ENCODE measurements around the gene DOK6. TPM values are rescaled to one million over a fixed set of nuclear protein-coding genes. Genes with fewer than 3 reads are reported as not detected.
"Not testable (repeated sequence)": the region's sequence is repeated elsewhere in the genome, so short reads cannot be mapped to it uniquely, and the experiment has no call there.

DOK6 gene
- total RNA-seq, 1 experiment from 2014 or later: 0.45 TPM

- no peak overlapping the region for H3K4me3 ChIP-seq (ENCODE audit: insufficient read depth, low read depth, low read length)
- no peaks in the 10 kb centered on the region for H3K36me3 ChIP-seq (replicated peaks; ENCODE audit: control insufficient read depth, insufficient read depth, low read length)
- H3K27me3 ChIP-seq (ENCODE audit: control insufficient read depth, insufficient read depth, low read length): no peaks in the 10 kb centered on the region
- DNase-seq: no peak
Measured at GRCh38 chr18:69844656-69845055, 444.0 kb downstream of the DOK6 start.

GRCh38 chr18:69845593-69846506 lies 445.2 kb downstream of the DOK6 start:
- Histone ChIP-seq H3K4me3 (ENCODE audit: insufficient read depth, low read depth, low read length) (no peak overlapping the region), H3K27me3 (ENCODE audit: control insufficient read depth, insufficient read depth, low read length) (no peaks in the 10 kb centered on the region), H3K36me3 (replicated peaks; ENCODE audit: control insufficient read depth, insufficient read depth, low read length) (no peaks in the 10 kb centered on the region)
- DNase-seq: peak; percentile 24

GRCh38 chr18:69853051-69853450 lies 452.4 kb downstream of the DOK6 start:
- H3K27me3 ChIP-seq (ENCODE audit: control insufficient read depth, insufficient read depth, low read length): no peaks in the 10 kb centered on the region
- no peak for DNase-seq
- H3K36me3 ChIP-seq (replicated peaks; ENCODE audit: control insufficient read depth, insufficient read depth, low read length): no peaks in the 10 kb centered on the region
- no peak overlapping the region for H3K4me3 ChIP-seq (ENCODE audit: insufficient read depth, low read depth, low read length)

- Histone ChIP-seq H3K36me3 (replicated peaks; ENCODE audit: control insufficient read depth, insufficient read depth, low read length) (no peaks in the 10 kb centered on the region), H3K4me3 (ENCODE audit: insufficient read depth, low read depth, low read length) (no peak overlapping the region), H3K27me3 (ENCODE audit: control insufficient read depth, insufficient read depth, low read length) (no peaks in the 10 kb centered on the region)
- peak; percentile 50 for DNase-seq
Measured at GRCh38 chr18:69854455-69854854, 453.8 kb downstream of the DOK6 start.

- no peaks in the 10 kb centered on the region for H3K27me3 ChIP-seq (ENCODE audit: control insufficient read depth, insufficient read depth, low read length)
- no peak for DNase-seq
- no peak overlapping the region for H3K4me3 ChIP-seq (ENCODE audit: insufficient read depth, low read depth, low read length)
- H3K36me3 ChIP-seq (replicated peaks; ENCODE audit: control insufficient read depth, insufficient read depth, low read length): no peaks in the 10 kb centered on the region
Measured at GRCh38 chr18:69858897-69859296, 458.2 kb downstream of the DOK6 start.

GRCh38 chr18:69864802-69865201 lies 464.1 kb downstream of the DOK6 start:
- H3K4me3 ChIP-seq (ENCODE audit: insufficient read depth, low read depth, low read length); DNase-seq; H3K36me3 ChIP-seq (replicated peaks; ENCODE audit: control insufficient read depth, insufficient read depth, low read length); H3K27me3 ChIP-seq (ENCODE audit: control insufficient read depth, insufficient read depth, low read length): not testable (repeated sequence)

- Histone ChIP-seq H3K27me3 (ENCODE audit: control insufficient read depth, insufficient read depth, low read length) (no peaks in the 10 kb centered on the region), H3K4me3 (ENCODE audit: insufficient read depth, low read depth, low read length) (no peak overlapping the region), H3K36me3 (replicated peaks; ENCODE audit: control insufficient read depth, insufficient read depth, low read length) (no peaks in the 10 kb centered on the region)
- DNase-seq: no peak
Measured at GRCh38 chr18:69865776-69866175, 465.1 kb downstream of the DOK6 start.

GRCh38 chr18:69866212-69866611 lies 465.5 kb downstream of the DOK6 start:
- Histone ChIP-seq H3K4me3 (ENCODE audit: insufficient read depth, low read depth, low read length) (no peak overlapping the region), H3K36me3 (replicated peaks; ENCODE audit: control insufficient read depth, insufficient read depth, low read length) (no peaks in the 10 kb centered on the region), H3K27me3 (ENCODE audit: control insufficient read depth, insufficient read depth, low read length) (no peaks in the 10 kb centered on the region)
- no peak for DNase-seq

- no peak overlapping the region for H3K4me3 ChIP-seq (ENCODE audit: insufficient read depth, low read depth, low read length)
- H3K27me3 ChIP-seq (ENCODE audit: control insufficient read depth, insufficient read depth, low read length): no peaks in the 10 kb centered on the region
- H3K36me3 ChIP-seq (replicated peaks; ENCODE audit: control insufficient read depth, insufficient read depth, low read length): no peaks in the 10 kb centered on the region
- no peak for DNase-seq
Measured at GRCh38 chr18:69870736-69871135, 470.0 kb downstream of the DOK6 start.

- DNase-seq: no peak
- Histone ChIP-seq H3K27me3 (ENCODE audit: control insufficient read depth, insufficient read depth, low read length) (no peaks in the 10 kb centered on the region), H3K36me3 (replicated peaks; ENCODE audit: control insufficient read depth, insufficient read depth, low read length) (no peaks in the 10 kb centered on the region), H3K4me3 (ENCODE audit: insufficient read depth, low read depth, low read length) (no peak overlapping the region)
Measured at GRCh38 chr18:69871363-69871762, 470.7 kb downstream of the DOK6 start.

GRCh38 chr18:69872661-69873060 lies 472.0 kb downstream of the DOK6 start:
- no peaks in the 10 kb centered on the region for H3K36me3 ChIP-seq (replicated peaks; ENCODE audit: control insufficient read depth, insufficient read depth, low read length)
- H3K4me3 ChIP-seq (ENCODE audit: insufficient read depth, low read depth, low read length): no peak overlapping the region
- no peaks in the 10 kb centered on the region for H3K27me3 ChIP-seq (ENCODE audit: control insufficient read depth, insufficient read depth, low read length)
- DNase-seq: no peak

- DNase-seq: no peak
- Histone ChIP-seq H3K36me3 (replicated peaks; ENCODE audit: control insufficient read depth, insufficient read depth, low read length) (no peaks in the 10 kb centered on the region), H3K27me3 (ENCODE audit: control insufficient read depth, insufficient read depth, low read length) (no peaks in the 10 kb centered on the region), H3K4me3 (ENCODE audit: insufficient read depth, low read depth, low read length) (no peak overlapping the region)
Measured at GRCh38 chr18:69874058-69874457, 473.4 kb downstream of the DOK6 start.

GRCh38 chr18:69876490-69876889 lies 475.8 kb downstream of the DOK6 start:
- DNase-seq: no peak
- no peaks in the 10 kb centered on the region for H3K36me3 ChIP-seq (replicated peaks; ENCODE audit: control insufficient read depth, insufficient read depth, low read length)
- no peak overlapping the region for H3K4me3 ChIP-seq (ENCODE audit: insufficient read depth, low read depth, low read length)
- no peaks in the 10 kb centered on the region for H3K27me3 ChIP-seq (ENCODE audit: control insufficient read depth, insufficient read depth, low read length)

GRCh38 chr18:69878213-69878933 lies 477.7 kb downstream of the DOK6 start:
- no peak overlapping the region for H3K4me3 ChIP-seq (ENCODE audit: insufficient read depth, low read depth, low read length)
- DNase-seq: no peak
- no peaks in the 10 kb centered on the region for H3K36me3 ChIP-seq (replicated peaks; ENCODE audit: control insufficient read depth, insufficient read depth, low read length)
- H3K27me3 ChIP-seq (ENCODE audit: control insufficient read depth, insufficient read depth, low read length): no peaks in the 10 kb centered on the region

GRCh38 chr18:69879051-69879450 lies 478.4 kb downstream of the DOK6 start:
- not testable (repeated sequence) for H3K4me3 ChIP-seq (ENCODE audit: insufficient read depth, low read depth, low read length); DNase-seq; H3K36me3 ChIP-seq (replicated peaks; ENCODE audit: control insufficient read depth, insufficient read depth, low read length); H3K27me3 ChIP-seq (ENCODE audit: control insufficient read depth, insufficient read depth, low read length)
